ENCODE results near the gene GTSF1L.
"Not testable (repeated sequence)": the region's sequence is repeated elsewhere in the genome, so short reads cannot be mapped to it uniquely, and the experiment has no call there.

The GTSF1L gene

GRCh38 chr20:43726811-43727338, at the start of gene GTSF1L:
Gene GTSF1L (minus strand): TSS chr20:43727002. CDS start chr20:43726694, 308 bp downstream.
- no peak for DNase-seq (ENCODE audit: low read depth in 2 of 2, low spot score in 1 of 2)

GRCh38 chr20:43774754-43775153, 48.0 kb upstream of the GTSF1L start:
- no peak for DNase-seq (ENCODE audit: low read depth in 2 of 2, low spot score in 1 of 2)

- no peak for DNase-seq (ENCODE audit: low read depth in 2 of 2, low spot score in 1 of 2)
Measured at GRCh38 chr20:43771503-43772190, 44.8 kb upstream of the GTSF1L start.

GRCh38 chr20:43770342-43770741, 43.5 kb upstream of the GTSF1L start:
- DNase-seq (ENCODE audit: low read depth in 2 of 2, low spot score in 1 of 2), result no peak

- no peak for DNase-seq (ENCODE audit: low read depth in 2 of 2, low spot score in 1 of 2)
Measured at GRCh38 chr20:43767686-43768474, 41.1 kb upstream of the GTSF1L start.

GRCh38 chr20:43766917-43767316, 40.1 kb upstream of the GTSF1L start:
- DNase-seq (ENCODE audit: low read depth in 2 of 2, low spot score in 1 of 2), result no peak

GRCh38 chr20:43766385-43766784, 39.6 kb upstream of the GTSF1L start:
- DNase-seq (ENCODE audit: low read depth in 2 of 2, low spot score in 1 of 2), result no peak

GRCh38 chr20:43765916-43766315, 39.1 kb upstream of the GTSF1L start:
- DNase-seq (ENCODE audit: low read depth in 2 of 2, low spot score in 1 of 2), result no peak

- no peak for DNase-seq (ENCODE audit: low read depth in 2 of 2, low spot score in 1 of 2)
Measured at GRCh38 chr20:43762911-43763310, 36.1 kb upstream of the GTSF1L start.

- no peak for DNase-seq (ENCODE audit: low read depth in 2 of 2, low spot score in 1 of 2)
Measured at GRCh38 chr20:43761386-43762340, 34.9 kb upstream of the GTSF1L start.

- DNase-seq (ENCODE audit: low read depth in 2 of 2, low spot score in 1 of 2), result not testable (repeated sequence)
Measured at GRCh38 chr20:43757888-43758287, 31.1 kb upstream of the GTSF1L start.

- no peak for DNase-seq (ENCODE audit: low read depth in 2 of 2, low spot score in 1 of 2)
Measured at GRCh38 chr20:43755851-43756250, 29.0 kb upstream of the GTSF1L start.

- DNase-seq (ENCODE audit: low read depth in 2 of 2, low spot score in 1 of 2), result no peak
Measured at GRCh38 chr20:43755390-43755789, 28.6 kb upstream of the GTSF1L start.

- peak in 1 of 2 donors; percentile 11 for DNase-seq (ENCODE audit: low read depth in 2 of 2, low spot score in 1 of 2)
Measured at GRCh38 chr20:43752561-43753301, 25.9 kb upstream of the GTSF1L start.

- DNase-seq (ENCODE audit: low read depth in 2 of 2, low spot score in 1 of 2), result no peak
Measured at GRCh38 chr20:43752051-43752360, 25.2 kb upstream of the GTSF1L start.

- no peak for DNase-seq (ENCODE audit: low read depth in 2 of 2, low spot score in 1 of 2)
Measured at GRCh38 chr20:43751167-43752050, 24.6 kb upstream of the GTSF1L start.

GRCh38 chr20:43750774-43751166, 24.0 kb upstream of the GTSF1L start:
- no peak for DNase-seq (ENCODE audit: low read depth in 2 of 2, low spot score in 1 of 2)

GRCh38 chr20:43749734-43750294, 23.0 kb upstream of the GTSF1L start:
- peak; percentile 45 to 82 for DNase-seq (ENCODE audit: low read depth in 2 of 2, low spot score in 1 of 2)

- DNase-seq (ENCODE audit: low read depth in 2 of 2, low spot score in 1 of 2), result no peak
Measured at GRCh38 chr20:43748274-43748673, 21.5 kb upstream of the GTSF1L start.
